Upper lobe of right lung (tissue), 1 donor: Measurements from ENCODE around the gene RELN. TPM values are rescaled to one million over a fixed set of nuclear protein-coding genes. Genes with fewer than 3 reads are reported as not detected.

Experiments used
- ATAC-seq: fragments of 200-7000 bp; cut with Tn5 transposase; one replicate; pipeline ENCODE4 v1.9.1; 2020; ENCODE audit warnings: mild to moderate bottlenecking, moderate library complexity
- DNase-seq: peaks from one replicate; pipeline ENCODE4 v3.0.0-alpha.2; 2020
- H3K27ac ChIP-seq: fragments of 200-600 bp; one replicate; pipeline ENCODE4 v1.8.0; 2022
- H3K27me3 ChIP-seq: fragments of 200-600 bp; one replicate; pipeline ENCODE4 v1.8.0; 2022; ENCODE audit warnings: mild to moderate bottlenecking
- H3K36me3 ChIP-seq: fragments of 200-600 bp; one replicate; pipeline ENCODE4 v1.8.0; 2022
- H3K4me1 ChIP-seq: fragments of 200-600 bp; one replicate; pipeline ENCODE4 v1.8.0; 2022
- H3K4me3 ChIP-seq: fragments of 200-600 bp; one replicate; pipeline ENCODE4 v1.8.0; 2022; ENCODE audit warnings: mild to moderate bottlenecking
- H3K9me3 ChIP-seq: fragments of 200-600 bp; one replicate; pipeline ENCODE4 v1.8.0; 2022
- intact Hi-C: fragments of 100-400 bp; cut with DNase I; formaldehyde crosslinking; loops from one replicate; pipeline ENCODE4 v1.11.0; 2022
- total RNA-seq: library from RNA; stranded (reverse); fragmentation: NEBNext Ultra II Directional; extraction: Animal tissue kit (Norgen Biotek cat#: 25700); gene quantifications from one replicate; pipeline ENCODE4 v1.2.1, GENCODE V29; 2021
- TF ChIP-seq, protein P1 (sequence below): fragments of 200-600 bp; IDR thresholded peaks from one replicate; pipeline ENCODE4 v1.8.0; 2022; ENCODE audit warnings: antibody characterized with exemption
- donor health status: DM: no; HTN: yes; CAD: no; lungs with severe emphysema.

RELN gene
- total RNA-seq, 1 donor from 2014 or later, result 5.6 TPM

DNA sequence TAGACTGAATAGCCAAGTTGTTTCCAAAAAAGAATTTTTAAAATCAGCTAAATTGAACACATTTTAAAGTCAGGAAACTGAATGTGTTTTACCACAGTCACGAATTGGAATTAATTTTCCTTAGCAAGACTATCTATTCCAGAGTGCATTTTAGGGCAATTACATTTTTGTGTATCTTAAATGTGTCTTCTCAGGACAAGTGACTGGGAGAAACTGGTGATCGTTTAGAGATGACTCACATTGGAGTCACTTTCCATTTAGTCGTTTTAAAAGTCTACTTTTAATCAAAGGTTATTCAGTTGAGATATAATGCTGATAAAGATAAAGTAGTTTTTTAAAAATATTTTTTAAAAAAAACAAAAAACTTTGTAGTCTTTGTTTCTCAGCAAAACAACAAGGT, 351.7 kb downstream of the RELN start:
- no peak overlapping the region for H3K4me3 ChIP-seq
- H3K27me3 ChIP-seq, result no peaks in the 10 kb centered on the region
- no peaks in the 10 kb centered on the region for H3K4me1 ChIP-seq
- ATAC-seq, result no peak
- no peaks in the 10 kb centered on the region for H3K36me3 ChIP-seq
- no peak for DNase-seq
- H3K27ac ChIP-seq, result no peak overlapping the region
- intact Hi-C loops, result no loop called here
- H3K9me3 ChIP-seq, result no peaks in the 10 kb centered on the region
- TF ChIP-seq, protein P1, sequence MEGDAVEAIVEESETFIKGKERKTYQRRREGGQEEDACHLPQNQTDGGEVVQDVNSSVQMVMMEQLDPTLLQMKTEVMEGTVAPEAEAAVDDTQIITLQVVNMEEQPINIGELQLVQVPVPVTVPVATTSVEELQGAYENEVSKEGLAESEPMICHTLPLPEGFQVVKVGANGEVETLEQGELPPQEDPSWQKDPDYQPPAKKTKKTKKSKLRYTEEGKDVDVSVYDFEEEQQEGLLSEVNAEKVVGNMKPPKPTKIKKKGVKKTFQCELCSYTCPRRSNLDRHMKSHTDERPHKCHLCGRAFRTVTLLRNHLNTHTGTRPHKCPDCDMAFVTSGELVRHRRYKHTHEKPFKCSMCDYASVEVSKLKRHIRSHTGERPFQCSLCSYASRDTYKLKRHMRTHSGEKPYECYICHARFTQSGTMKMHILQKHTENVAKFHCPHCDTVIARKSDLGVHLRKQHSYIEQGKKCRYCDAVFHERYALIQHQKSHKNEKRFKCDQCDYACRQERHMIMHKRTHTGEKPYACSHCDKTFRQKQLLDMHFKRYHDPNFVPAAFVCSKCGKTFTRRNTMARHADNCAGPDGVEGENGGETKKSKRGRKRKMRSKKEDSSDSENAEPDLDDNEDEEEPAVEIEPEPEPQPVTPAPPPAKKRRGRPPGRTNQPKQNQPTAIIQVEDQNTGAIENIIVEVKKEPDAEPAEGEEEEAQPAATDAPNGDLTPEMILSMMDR, result no peak

DNA sequence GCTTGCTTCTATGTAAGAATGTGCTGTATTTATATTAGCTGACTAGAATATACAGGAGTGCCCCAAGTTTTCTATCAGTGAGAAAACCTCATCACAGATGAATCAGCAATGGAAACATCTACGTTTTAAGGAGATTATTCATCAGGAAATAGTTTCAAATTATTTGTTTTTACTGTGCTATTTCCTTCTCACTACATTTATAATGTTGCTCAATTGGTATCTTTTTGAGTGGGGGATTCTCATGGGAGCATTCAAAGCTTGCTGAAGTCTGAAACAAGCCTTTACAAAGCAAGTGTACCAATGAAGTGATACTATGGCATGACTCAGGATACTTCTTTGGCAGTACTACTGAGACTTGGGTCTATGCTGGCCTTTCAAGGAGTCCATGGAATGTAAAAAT, 352.4 kb downstream of the RELN start:
- intact Hi-C loops, result no loop called here
- no peak for DNase-seq
- ATAC-seq, result no peak
- H3K9me3 ChIP-seq, result no peaks in the 10 kb centered on the region
- no peak overlapping the region for H3K4me3 ChIP-seq
- no peaks in the 10 kb centered on the region for H3K4me1 ChIP-seq
- H3K27me3 ChIP-seq, result no peaks in the 10 kb centered on the region
- TF ChIP-seq, protein P1, result no peak
- H3K27ac ChIP-seq, result no peak overlapping the region
- H3K36me3 ChIP-seq, result no peaks in the 10 kb centered on the region

DNA sequence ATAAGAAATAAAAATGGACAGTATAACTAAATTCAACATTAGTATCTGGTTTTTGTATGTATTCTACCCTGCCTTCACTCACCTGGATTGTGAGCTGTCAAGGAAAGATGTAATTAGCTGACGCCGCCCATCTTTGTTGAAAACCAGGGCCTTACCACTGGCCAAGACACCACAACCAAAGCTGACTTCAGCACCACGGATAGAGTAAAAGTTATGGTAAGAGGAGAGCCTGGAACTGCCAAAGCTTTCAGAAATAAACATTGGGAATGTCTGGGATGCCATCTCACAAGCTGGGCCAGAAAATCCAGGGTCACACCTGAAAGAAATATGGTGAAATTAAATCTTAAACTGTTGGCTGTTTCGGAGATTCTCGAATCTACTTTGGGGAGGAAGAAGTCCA, 353.3 kb downstream of the RELN start:
- TF ChIP-seq, protein P1, result no peak

DNA sequence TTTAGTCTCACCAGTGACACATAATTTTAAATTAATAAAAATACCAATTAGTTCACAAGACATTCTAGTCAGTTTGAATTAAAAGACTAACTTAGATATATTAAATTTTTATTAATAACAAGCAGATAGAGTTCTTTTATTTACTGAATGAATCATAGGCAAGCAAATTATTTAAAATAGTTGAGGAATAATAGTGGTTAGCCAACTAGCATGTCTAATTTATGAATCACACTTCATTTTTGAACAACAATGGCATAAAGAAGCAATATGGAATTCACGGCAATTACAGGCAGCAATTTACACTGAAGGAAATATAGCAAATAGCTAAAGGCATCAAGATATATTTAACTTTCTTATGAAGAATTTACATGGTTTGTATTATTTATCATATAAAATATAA, 356.5 kb downstream of the RELN start:
- no peak overlapping the region for H3K27ac ChIP-seq
- TF ChIP-seq, protein P1, result no peak

More for the DNA sequence above, 353.3 kb downstream of the RELN start:
- Histone ChIP-seq H3K4me1 (no peaks in the 10 kb centered on the region), H3K4me3 (no peak overlapping the region), H3K27me3 (no peaks in the 10 kb centered on the region), H3K9me3 (no peaks in the 10 kb centered on the region), H3K27ac (no peak overlapping the region), H3K36me3 (no peaks in the 10 kb centered on the region)
- intact Hi-C loops, result no loop called here
- ATAC-seq, result no peak
- DNase-seq, result no peak

DNA sequence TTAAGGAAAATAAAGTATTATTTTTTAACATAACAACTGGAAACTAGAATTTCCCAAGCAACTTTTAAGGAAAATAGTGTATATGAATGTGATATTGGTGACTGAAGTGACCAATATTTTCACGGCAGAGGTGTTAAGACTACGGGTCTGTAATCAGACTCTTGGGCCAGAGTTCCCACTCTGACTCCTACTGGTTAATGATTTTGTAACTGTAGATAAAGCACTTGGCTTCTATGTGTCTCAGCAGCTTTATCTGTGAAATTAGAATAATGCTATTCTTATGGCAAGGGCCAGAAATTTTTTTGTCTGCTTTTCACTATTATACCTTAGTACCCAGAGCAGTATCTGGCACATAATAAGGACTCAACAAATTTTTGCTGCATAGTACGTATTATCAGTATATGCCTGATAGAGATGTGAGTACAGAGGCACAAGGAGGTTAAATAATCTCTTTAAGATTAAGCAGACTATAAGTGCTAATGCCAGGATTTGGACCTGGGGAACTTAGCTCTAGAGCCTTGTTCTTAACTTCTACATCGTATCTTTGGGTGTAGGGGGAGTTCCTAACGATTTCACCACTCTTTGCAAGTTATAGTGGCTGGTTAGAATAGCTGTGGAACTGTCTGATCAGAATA, 357.3 kb downstream of the RELN start:
- Histone ChIP-seq H3K4me1 (no peaks in the 10 kb centered on the region), H3K27ac (no peak overlapping the region), H3K36me3 (no peaks in the 10 kb centered on the region), H3K4me3 (no peak overlapping the region), H3K27me3 (no peaks in the 10 kb centered on the region), H3K9me3 (no peaks in the 10 kb centered on the region)
- no peak for ATAC-seq
- TF ChIP-seq, protein P1, result no peak
- intact Hi-C loops, result no loop called here
- DNase-seq, result no peak

More for the DNA sequence above, 356.5 kb downstream of the RELN start:
- Histone ChIP-seq H3K36me3 (no peaks in the 10 kb centered on the region), H3K4me3 (no peak overlapping the region), H3K9me3 (no peaks in the 10 kb centered on the region), H3K27me3 (no peaks in the 10 kb centered on the region), H3K4me1 (no peaks in the 10 kb centered on the region)
- no peak for DNase-seq
- intact Hi-C loops, result no loop called here
- ATAC-seq, result no peak

DNA sequence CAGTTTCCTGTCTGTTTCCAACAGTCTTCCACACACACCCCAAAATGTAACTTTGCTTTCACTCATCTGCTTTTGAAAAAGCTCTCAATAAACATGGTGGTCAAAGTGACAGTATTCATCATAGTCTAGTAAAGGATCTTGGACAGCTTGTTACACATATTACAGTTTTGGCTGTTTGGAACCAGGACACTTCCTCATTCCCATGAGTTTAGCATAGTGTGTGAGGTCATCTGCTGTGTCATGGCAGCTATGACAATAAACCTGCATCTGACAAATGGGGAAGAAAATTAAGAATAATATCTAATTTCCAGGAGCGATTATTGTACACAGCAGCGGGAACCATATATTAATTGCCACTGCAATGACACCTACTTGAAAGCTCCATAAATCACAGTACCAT, 359.1 kb downstream of the RELN start:
- intact Hi-C loops, result no loop called here
- TF ChIP-seq, protein P1, result no peak
- no peaks in the 10 kb centered on the region for H3K4me1 ChIP-seq
- no peak for ATAC-seq
- H3K27ac ChIP-seq, result no peak overlapping the region
- H3K36me3 ChIP-seq, result no peaks in the 10 kb centered on the region
- no peaks in the 10 kb centered on the region for H3K27me3 ChIP-seq
- DNase-seq, result no peak
- no peaks in the 10 kb centered on the region for H3K9me3 ChIP-seq
- no peak overlapping the region for H3K4me3 ChIP-seq
